ENCODE results near the gene GAN. TPM values are rescaled to one million over a fixed set of nuclear protein-coding genes. Genes with fewer than 3 reads are reported as not detected.
"Not testable (repeated sequence)": the region's sequence is repeated elsewhere in the genome, so short reads cannot be mapped to it uniquely, and the experiment has no call there.

GAN gene
- polyA plus RNA-seq, 4 donors, result 0.27 to 2.5 (median 1.4) TPM

DNA sequence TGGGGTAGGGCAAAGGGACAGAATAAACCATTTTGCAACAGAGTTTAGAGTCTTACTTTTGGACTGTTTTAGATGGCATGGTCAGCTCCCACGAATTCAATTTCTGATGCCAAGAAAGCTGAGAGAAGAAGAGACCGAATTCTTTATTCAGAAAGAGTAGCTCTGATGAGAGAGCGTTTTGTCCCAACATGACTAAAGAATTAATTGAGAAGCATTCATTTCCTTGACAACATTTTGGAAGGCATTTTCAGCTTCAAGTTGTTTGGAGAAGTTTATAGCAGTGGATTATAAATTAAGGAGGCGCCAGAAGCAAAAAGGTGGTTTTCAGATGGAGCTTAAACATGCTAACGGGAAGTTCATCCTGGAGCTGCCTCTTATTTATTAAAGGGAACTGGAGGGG, 12.2 kb downstream of the GAN start:
- Histone ChIP-seq H3K4me3 (ENCODE audit: low read depth in 1 of 3, low read length in 3 of 3) (no peak overlapping the region), H3K27me3 (ENCODE audit: control insufficient read depth in 3 of 3, insufficient read depth in 3 of 3, low read length in 3 of 3) (no peaks in the 10 kb centered on the region), H3K9me3 (ENCODE audit: control insufficient read depth in 2 of 2, insufficient read depth in 1 of 2, low read depth in 1 of 2, low read length in 1 of 2) (peaks cover 0 to under 1% of the 10 kb centered on the region in 2 donors), H3K27ac (ENCODE audit: low read depth in 1 of 3, low read length in 2 of 3) (no peak overlapping the region), H3K36me3 (ENCODE audit: control insufficient read depth in 3 of 3, insufficient read depth in 2 of 3, low read depth in 1 of 3, low read length in 3 of 3) (peaks cover 0 to 6% (median 0%) of the 10 kb centered on the region in 3 donors), H3K4me1 (ENCODE audit: control insufficient read depth in 3 of 3, insufficient read depth in 2 of 3, low read depth in 1 of 3, low read length in 2 of 3) (no peaks in the 10 kb centered on the region)
- WGBS, 3 donors, result 76 to 90% (median 87%) methylated on average over 5 of the region's 5 CpGs
- DNase-seq (no peak), FAIRE-seq (no peak)

DNA sequence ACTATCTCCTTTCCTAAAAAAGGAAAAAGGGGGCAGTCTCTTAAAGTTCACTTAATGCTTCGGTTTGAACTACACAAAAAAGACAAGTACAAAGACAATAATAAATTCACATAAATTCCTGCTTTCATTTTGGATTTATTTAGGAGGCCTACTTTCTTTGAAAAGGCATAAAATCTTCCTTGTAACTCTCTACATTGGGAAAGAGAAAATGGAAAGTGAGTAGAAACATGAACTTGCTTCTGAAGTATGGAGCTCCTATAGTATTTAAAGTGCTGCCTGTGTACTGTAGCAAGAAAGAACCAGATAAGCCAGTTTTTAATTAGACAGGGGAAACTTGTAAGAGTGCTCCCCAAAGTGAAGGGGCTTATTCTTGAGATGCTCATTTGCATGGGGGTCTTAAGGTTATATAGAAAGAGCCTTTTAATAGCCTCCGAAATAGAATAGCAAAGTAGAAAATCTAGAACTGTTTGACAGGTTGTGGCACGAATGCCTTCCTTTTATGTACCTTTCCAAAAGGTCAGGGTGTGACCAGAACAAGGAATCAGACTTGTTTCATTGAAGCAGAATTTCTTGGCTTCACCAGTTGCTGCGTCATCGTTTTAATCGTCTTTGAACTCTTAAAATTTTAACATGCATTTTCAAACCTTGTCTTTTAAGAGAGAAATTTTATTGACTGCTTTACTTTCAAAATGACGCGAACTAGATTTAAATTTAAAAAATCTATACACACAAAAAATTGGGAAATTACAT, 12.9 kb downstream of the GAN start:
- no peaks in the 10 kb centered on the region for H3K27me3 ChIP-seq (ENCODE audit: control insufficient read depth in 3 of 3, insufficient read depth in 3 of 3, low read length in 3 of 3)

DNA sequence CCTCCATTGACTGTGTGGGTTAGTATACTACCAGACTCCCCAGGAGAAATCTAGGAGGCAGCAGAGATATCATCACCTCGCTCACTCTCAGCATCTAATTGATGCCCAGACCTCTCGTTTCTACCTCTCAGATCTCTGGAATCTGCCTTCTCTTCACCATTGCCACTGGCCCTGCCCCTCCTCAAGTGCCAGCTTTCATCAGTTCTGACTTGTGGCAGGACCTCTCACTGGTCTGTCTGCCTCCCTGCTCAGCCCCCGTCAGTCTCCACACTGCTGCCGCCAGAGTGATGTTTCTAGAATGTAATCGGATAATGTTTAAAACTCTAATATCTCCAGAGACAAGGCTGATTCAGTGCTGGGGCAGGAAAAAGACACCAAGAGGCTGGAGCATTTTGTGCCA, 15.2 kb downstream of the GAN start:
- no peak for FAIRE-seq

More for the DNA sequence above, 12.9 kb downstream of the GAN start:
- Histone ChIP-seq H3K9me3 (ENCODE audit: control insufficient read depth in 2 of 2, insufficient read depth in 1 of 2, low read depth in 1 of 2, low read length in 1 of 2) (peaks cover 0 to 4% of the 10 kb centered on the region in 2 donors), H3K4me1 (ENCODE audit: control insufficient read depth in 3 of 3, insufficient read depth in 2 of 3, low read depth in 1 of 3, low read length in 2 of 3) (no peaks in the 10 kb centered on the region), H3K36me3 (ENCODE audit: control insufficient read depth in 3 of 3, insufficient read depth in 2 of 3, low read depth in 1 of 3, low read length in 3 of 3) (peaks cover 0 to 9% (median 0%) of the 10 kb centered on the region in 3 donors), H3K4me3 (ENCODE audit: low read depth in 1 of 3, low read length in 3 of 3) (no peak overlapping the region), H3K27ac (ENCODE audit: low read depth in 1 of 3, low read length in 2 of 3) (no peak overlapping the region)
- peak in 1 of 2 donors; percentile 14 for DNase-seq
- FAIRE-seq, result no peak
- 66 to 81% (median 74%) methylated on average over 8 of the region's 8 CpGs for WGBS, 3 donors

DNA sequence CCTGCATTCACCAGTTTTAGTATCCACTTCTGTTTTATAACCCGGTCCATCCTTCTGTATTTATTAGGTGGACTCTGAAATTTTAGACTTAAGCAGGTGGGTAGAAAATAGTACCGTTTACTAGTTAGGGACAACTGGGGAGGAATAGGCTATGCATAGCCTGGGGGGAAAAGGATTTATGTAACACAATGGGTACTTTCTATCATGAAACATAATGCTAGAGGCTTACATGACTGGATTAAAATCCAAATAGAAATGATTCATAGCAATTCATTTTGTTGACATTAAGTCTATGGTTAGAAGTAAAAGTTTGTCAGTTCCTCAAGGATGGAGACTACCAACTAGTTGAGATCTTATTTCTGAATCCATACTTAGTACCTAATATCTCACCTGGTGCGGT, 18.6 kb downstream of the GAN start:
- no peak overlapping the region for H3K4me3 ChIP-seq (ENCODE audit: low read depth in 1 of 3, low read length in 3 of 3)
- 92 to 99% (median 99%) methylated on average over 3 of the region's 3 CpGs for WGBS, 3 donors
- H3K27ac ChIP-seq (ENCODE audit: low read depth in 1 of 3, low read length in 2 of 3), result no peak overlapping the region
- peaks cover 0 to 3% (median 0%) of the 10 kb centered on the region in 3 donors for H3K36me3 ChIP-seq (ENCODE audit: control insufficient read depth in 3 of 3, insufficient read depth in 2 of 3, low read depth in 1 of 3, low read length in 3 of 3)
- no peak for FAIRE-seq
- no peaks in the 10 kb centered on the region for H3K4me1 ChIP-seq (ENCODE audit: control insufficient read depth in 3 of 3, insufficient read depth in 2 of 3, low read depth in 1 of 3, low read length in 2 of 3)
- H3K9me3 ChIP-seq (ENCODE audit: control insufficient read depth in 2 of 2, insufficient read depth in 1 of 2, low read depth in 1 of 2, low read length in 1 of 2), result peaks cover 0 to 4% of the 10 kb centered on the region in 2 donors
- H3K27me3 ChIP-seq (ENCODE audit: control insufficient read depth in 3 of 3, insufficient read depth in 3 of 3, low read length in 3 of 3), result no peaks in the 10 kb centered on the region
- no peak for DNase-seq

More for the DNA sequence above, 15.2 kb downstream of the GAN start:
- no peaks in the 10 kb centered on the region for H3K4me1 ChIP-seq (ENCODE audit: control insufficient read depth in 3 of 3, insufficient read depth in 2 of 3, low read depth in 1 of 3, low read length in 2 of 3)
- no peak for DNase-seq
- H3K27me3 ChIP-seq (ENCODE audit: control insufficient read depth in 3 of 3, insufficient read depth in 3 of 3, low read length in 3 of 3), result no peaks in the 10 kb centered on the region
- H3K27ac ChIP-seq (ENCODE audit: low read depth in 1 of 3, low read length in 2 of 3), result no peak overlapping the region
- H3K36me3 ChIP-seq (ENCODE audit: control insufficient read depth in 3 of 3, insufficient read depth in 2 of 3, low read depth in 1 of 3, low read length in 3 of 3), result peaks cover 0 to 3% (median 0%) of the 10 kb centered on the region in 3 donors
- WGBS, 3 donors, result 88 to 95% (median 92%) methylated on average over 5 of the region's 5 CpGs
- no peak overlapping the region for H3K4me3 ChIP-seq (ENCODE audit: low read depth in 1 of 3, low read length in 3 of 3)
- peaks cover 0 to 4% of the 10 kb centered on the region in 2 donors for H3K9me3 ChIP-seq (ENCODE audit: control insufficient read depth in 2 of 2, insufficient read depth in 1 of 2, low read depth in 1 of 2, low read length in 1 of 2)

DNA sequence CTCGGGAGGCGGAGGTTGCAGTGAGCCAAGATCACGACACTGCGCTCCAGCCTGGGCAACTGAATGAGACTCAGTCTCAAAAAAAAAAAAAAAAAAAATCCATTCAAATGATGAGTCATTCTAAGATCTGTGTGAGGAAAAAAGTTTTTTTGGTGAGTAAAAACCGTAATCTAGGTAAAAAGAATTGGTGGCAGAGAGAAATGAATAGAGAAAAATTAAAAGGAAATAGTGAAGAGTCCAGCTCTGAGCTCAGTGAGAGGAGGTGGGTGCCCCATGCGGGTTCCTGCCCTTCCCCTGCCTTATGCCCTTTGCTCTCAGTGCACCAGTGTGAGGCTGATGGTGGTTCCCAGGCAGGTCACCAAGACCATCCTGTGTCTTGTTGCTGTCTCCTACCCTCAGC, 20.9 kb downstream of the GAN start:
- WGBS, 3 donors, result 85 to 86% (median 85%) methylated on average over 6 of the region's 6 CpGs
- no peak for FAIRE-seq

DNA sequence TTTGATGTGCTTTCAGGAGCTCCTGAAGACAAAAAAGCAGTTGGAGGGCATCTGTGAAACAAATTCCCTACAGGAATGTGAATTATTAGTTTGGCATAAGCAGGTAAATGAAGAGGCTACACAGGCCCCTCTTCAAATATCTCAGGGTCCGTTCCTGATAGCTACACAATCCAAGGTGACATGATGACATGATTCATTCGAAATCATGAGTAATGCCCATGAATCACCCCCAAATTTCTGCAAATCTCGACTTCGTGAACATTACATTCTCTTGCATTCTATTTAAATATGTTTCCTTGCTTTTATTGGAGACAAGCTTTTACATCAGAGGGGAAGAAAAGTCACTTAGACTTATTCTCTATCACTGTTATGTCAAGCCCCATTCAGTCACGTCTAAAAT, 22.3 kb downstream of the GAN start:
- H3K4me1 ChIP-seq (ENCODE audit: control insufficient read depth in 3 of 3, insufficient read depth in 2 of 3, low read depth in 1 of 3, low read length in 2 of 3), result no peaks in the 10 kb centered on the region
- FAIRE-seq (no peak), DNase-seq (no peak)
- no peaks in the 10 kb centered on the region for H3K27me3 ChIP-seq (ENCODE audit: control insufficient read depth in 3 of 3, insufficient read depth in 3 of 3, low read length in 3 of 3)
- peaks cover 0 to 3% (median 0%) of the 10 kb centered on the region in 3 donors for H3K36me3 ChIP-seq (ENCODE audit: control insufficient read depth in 3 of 3, insufficient read depth in 2 of 3, low read depth in 1 of 3, low read length in 3 of 3)
- H3K27ac ChIP-seq (ENCODE audit: low read depth in 1 of 3, low read length in 2 of 3), result no peak overlapping the region
- no peak overlapping the region for H3K4me3 ChIP-seq (ENCODE audit: low read depth in 1 of 3, low read length in 3 of 3)
- peaks cover 0 to 5% of the 10 kb centered on the region in 2 donors for H3K9me3 ChIP-seq (ENCODE audit: control insufficient read depth in 2 of 2, insufficient read depth in 1 of 2, low read depth in 1 of 2, low read length in 1 of 2)
- 91 to 96% (median 95%) methylated on average over 5 of the region's 5 CpGs for WGBS, 3 donors

More for the DNA sequence above, 20.9 kb downstream of the GAN start:
- no peaks in the 10 kb centered on the region for H3K27me3 ChIP-seq (ENCODE audit: control insufficient read depth in 3 of 3, insufficient read depth in 3 of 3, low read length in 3 of 3)
- no peak overlapping the region for H3K27ac ChIP-seq (ENCODE audit: low read depth in 1 of 3, low read length in 2 of 3)
- DNase-seq, result no peak
- H3K4me1 ChIP-seq (ENCODE audit: control insufficient read depth in 3 of 3, insufficient read depth in 2 of 3, low read depth in 1 of 3, low read length in 2 of 3), result no peaks in the 10 kb centered on the region
- peaks cover 0 to 3% (median 0%) of the 10 kb centered on the region in 3 donors for H3K36me3 ChIP-seq (ENCODE audit: control insufficient read depth in 3 of 3, insufficient read depth in 2 of 3, low read depth in 1 of 3, low read length in 3 of 3)
- H3K4me3 ChIP-seq (ENCODE audit: low read depth in 1 of 3, low read length in 3 of 3), result no peak overlapping the region
- H3K9me3 ChIP-seq (ENCODE audit: control insufficient read depth in 2 of 2, insufficient read depth in 1 of 2, low read depth in 1 of 2, low read length in 1 of 2), result peaks cover 0 to 4% of the 10 kb centered on the region in 2 donors

DNA sequence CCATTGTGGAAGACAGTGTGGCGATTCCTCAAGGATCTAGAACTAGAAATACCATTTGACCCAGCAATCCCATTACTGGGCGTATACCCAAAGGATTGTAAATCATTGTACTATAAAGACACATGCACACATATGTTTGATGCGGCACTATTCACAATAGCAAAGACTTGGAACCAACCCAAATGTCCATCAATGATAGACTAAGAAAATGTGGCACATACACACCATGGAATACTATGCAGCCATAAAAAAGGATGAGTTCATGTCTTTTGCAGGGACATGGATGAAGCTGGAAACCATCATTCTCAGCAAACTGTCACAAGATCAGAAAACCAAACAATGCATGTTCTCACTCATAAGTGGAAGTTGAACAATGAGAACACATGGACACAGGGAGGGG, 30.4 kb downstream of the GAN start:
- not testable (repeated sequence) for FAIRE-seq; H3K27ac ChIP-seq (ENCODE audit: low read depth in 1 of 3, low read length in 2 of 3)
- peaks cover 0 to 16% of the 10 kb centered on the region in 2 donors for H3K9me3 ChIP-seq (ENCODE audit: control insufficient read depth in 2 of 2, insufficient read depth in 1 of 2, low read depth in 1 of 2, low read length in 1 of 2)

DNA sequence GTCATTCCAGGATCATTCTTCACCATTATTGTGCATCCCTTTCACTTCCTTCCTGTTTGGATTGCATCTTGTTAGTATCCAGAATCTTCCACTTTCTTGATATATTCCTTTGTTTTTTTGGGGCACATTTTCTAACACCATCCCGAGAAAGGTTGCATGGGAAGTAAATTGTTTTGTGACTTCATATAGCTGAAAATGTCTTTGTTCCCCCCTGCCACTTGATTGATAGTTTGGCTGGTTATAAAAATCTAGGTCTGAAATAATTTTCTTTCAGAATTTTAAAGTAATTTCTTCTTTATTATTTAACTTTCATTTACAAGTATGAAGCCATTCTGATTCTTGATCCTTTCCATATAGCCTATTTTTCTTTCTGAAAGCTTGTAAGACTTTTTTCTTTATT, 32.7 kb downstream of the GAN start:
- FAIRE-seq (no peak), DNase-seq (no peak)
- 92 to 98% (median 92%) methylated on average over 1 of the region's 1 CpG for WGBS, 3 donors
- Histone ChIP-seq H3K4me3 (ENCODE audit: low read depth in 1 of 3, low read length in 3 of 3) (no peak overlapping the region), H3K36me3 (ENCODE audit: control insufficient read depth in 3 of 3, insufficient read depth in 2 of 3, low read depth in 1 of 3, low read length in 3 of 3) (no peaks in the 10 kb centered on the region), H3K27me3 (ENCODE audit: control insufficient read depth in 3 of 3, insufficient read depth in 3 of 3, low read length in 3 of 3) (no peaks in the 10 kb centered on the region), H3K4me1 (ENCODE audit: control insufficient read depth in 3 of 3, insufficient read depth in 2 of 3, low read depth in 1 of 3, low read length in 2 of 3) (no peaks in the 10 kb centered on the region), H3K9me3 (ENCODE audit: control insufficient read depth in 2 of 2, insufficient read depth in 1 of 2, low read depth in 1 of 2, low read length in 1 of 2) (peaks cover 0 to 14% of the 10 kb centered on the region in 2 donors), H3K27ac (ENCODE audit: low read depth in 1 of 3, low read length in 2 of 3) (no peak overlapping the region)

More for the DNA sequence above, 30.4 kb downstream of the GAN start:
- not testable (repeated sequence) for DNase-seq; H3K4me3 ChIP-seq (ENCODE audit: low read depth in 1 of 3, low read length in 3 of 3); H3K4me1 ChIP-seq (ENCODE audit: control insufficient read depth in 3 of 3, insufficient read depth in 2 of 3, low read depth in 1 of 3, low read length in 2 of 3); H3K27me3 ChIP-seq (ENCODE audit: control insufficient read depth in 3 of 3, insufficient read depth in 3 of 3, low read length in 3 of 3); H3K36me3 ChIP-seq (ENCODE audit: control insufficient read depth in 3 of 3, insufficient read depth in 2 of 3, low read depth in 1 of 3, low read length in 3 of 3)
- 95 to 100% (median 99%) methylated on average over 3 of the region's 3 CpGs for WGBS, 3 donors

All from small intestine (tissue), 7 donors.